ENCODE data around the gene BOLA1.
"Not testable (repeated sequence)": the region's sequence is repeated elsewhere in the genome, so short reads cannot be mapped to it uniquely, and the experiment has no call there.

Gene BOLA1

DNA sequence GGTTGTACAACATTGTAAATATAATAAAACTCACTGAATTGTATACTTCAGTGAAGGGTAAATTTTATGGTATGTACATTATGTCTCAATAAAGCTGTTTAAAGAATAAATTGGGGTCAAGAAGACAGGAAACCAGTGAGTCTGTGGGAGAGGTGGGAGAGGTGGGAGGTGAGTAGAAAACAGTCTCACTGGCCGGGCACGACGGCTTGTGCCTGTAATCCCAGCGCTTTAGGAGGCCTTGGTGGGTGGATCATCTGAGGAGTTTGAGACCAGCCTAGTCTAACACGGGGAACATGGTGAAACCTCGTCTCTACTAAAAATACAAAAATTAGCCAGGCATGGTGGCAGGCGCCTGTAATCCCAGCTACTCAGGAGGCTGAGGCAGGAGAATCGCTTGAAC is 33.1 kb downstream of the BOLA1 start:
- no peak for DNase-seq

DNA sequence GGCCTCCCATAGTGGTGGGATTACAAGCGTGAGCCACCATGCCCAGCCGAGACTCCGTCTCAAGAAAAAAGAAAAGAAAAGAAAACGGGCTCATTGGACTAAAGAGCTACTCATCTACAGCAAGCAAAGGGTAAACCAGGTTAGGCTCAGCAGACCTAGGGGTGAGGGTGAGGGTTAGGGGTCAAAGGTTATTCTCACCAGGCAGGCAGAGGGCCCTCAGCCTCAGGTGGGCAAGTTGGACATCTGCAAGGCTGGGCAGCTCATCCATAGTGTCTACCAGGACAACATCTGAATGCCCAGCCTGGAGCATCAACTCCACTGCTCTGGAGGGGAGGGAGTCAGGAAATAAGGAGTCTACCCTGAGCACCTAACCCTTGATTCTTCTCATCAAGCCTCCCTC is 33.8 kb downstream of the BOLA1 start:
- DNase-seq = no peak

DNA sequence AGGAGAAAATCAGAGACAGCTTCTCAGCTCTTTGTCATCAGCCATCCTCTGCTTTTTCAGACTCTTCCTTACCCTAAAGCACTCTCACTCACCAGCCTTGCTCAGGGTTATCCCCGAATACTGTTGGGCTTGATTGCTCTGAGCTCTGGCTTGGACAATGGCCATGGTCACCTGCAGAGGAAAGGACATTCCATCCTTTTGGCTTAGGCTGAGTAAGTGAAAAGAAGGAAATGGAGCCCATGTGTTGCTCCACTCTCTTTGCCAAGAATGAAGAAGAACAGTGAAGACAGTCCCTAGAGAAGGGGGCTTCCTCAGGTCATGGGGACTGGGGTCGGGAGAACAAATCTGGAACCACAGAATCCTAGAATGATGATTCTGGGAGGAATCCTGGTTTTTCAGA is 35.0 kb downstream of the BOLA1 start:
- no peak for DNase-seq

DNA sequence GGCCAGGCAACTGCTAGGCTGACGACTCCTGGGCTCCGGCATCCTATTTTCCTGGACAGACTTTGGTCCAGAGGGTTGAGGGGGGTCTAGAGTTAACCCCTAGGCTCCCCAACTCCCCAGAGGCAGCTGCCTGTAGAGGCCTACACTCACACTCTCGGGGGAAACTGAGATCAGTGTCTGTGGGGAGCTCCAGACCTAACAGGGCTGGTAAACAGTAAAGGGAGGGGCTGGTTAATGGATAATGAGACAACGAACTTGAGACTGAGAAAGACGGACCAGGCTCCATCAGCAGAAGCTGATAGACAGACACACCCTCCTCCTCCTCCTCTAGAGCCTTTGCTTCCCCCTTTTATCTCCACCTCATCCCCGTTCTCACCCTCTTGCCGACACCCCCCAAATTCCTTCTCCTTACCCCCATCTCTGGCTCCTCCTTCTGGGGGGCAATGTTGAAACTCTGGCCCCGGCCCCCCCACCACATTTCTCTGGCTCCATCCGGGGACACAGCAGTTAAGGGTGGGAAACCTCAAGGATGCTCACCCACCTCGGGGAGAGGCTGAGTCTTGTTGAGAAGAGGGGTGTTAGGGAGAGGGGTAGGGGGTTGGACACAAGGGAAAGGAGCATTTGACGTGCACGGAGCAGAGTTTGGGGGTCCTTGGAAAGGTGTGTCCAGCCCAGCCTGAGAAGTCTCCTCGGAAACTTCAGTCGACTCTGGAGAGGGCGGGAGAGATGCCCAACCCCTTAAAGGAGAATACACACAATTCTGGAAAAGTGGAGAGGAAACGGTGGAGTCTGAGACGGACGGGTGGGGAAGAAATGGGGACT is 37.0 kb downstream of the BOLA1 start, which contains the start of gene MTMR11:
MTMR11 (minus strand) TSS at position 710 of the 822 bp plus-strand sequence; CDS start at position 478, 232 bp downstream.
- no peak for DNase-seq

DNA sequence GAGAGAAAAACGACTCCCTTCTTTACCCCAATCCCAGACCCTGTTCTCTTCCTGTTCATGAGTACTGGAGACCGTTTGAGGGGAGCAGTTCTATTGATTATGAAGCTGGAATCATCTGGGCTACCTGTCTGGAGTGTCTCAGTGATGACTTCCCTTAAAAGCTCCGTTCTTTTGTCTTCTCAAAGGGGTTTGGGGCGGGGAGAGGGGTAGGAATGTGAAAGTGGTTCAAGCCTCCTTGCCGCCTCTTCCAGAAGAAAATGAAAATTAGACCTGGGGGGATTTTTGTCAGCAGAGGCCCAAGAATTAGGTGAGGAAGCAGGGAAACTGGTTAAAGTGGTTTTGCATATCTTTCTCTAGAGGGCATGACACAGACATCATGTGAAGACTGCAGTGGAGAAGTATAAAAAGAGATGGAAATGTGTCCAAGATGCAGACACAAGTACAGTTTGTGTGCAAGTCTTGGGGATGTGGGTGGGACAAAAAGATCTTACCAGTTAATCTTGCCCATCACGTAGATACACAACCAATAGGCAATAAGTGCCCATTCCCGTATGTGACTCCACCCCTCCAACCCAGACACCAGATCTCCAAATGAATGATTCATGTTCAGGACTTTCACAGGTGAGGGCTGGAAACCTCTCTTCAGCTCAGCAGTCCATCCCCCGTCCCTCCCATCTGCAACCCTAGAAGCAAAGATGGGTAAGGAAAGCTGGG is 37.8 kb downstream of the BOLA1 start:
- DNase-seq = peak; percentile 71

DNA sequence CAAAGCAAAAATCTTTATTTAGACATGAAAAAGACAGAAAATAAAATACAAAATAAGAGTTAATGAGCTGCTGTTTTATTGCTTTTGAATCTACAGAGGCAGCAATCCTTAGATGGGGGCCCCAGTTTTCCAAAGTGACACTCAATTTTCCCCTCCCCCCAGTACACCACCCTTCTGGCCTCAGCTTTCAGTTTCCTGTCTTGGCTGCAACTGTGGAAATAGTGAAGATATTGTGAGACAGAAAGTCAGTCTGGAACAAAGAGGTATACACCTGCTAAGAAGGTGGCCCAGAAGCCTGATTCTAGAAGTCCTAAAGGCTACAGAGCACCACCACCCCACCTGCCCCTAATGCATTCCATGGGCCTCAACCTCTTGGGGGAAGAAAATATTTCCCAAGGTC is 38.4 kb downstream of the BOLA1 start:
- peak; percentile 52 for DNase-seq

DNA sequence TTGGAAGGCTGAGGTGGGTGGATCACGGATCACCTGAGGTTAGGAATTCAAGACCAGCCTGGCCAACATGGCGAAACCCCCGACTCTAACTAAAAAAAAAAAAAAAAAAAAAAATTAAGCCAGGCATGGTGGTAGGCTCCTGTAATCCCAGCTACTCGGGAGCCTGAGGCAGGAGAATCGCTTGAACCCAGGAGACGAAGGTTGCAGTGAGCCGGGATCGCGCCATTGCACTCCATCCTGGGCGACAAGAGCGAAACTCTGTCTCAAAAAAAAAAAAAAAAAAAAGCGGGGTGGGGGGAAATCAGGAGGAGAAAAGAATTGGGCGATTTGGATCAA is 39.3 kb downstream of the BOLA1 start:
- not testable (repeated sequence) for DNase-seq

DNA sequence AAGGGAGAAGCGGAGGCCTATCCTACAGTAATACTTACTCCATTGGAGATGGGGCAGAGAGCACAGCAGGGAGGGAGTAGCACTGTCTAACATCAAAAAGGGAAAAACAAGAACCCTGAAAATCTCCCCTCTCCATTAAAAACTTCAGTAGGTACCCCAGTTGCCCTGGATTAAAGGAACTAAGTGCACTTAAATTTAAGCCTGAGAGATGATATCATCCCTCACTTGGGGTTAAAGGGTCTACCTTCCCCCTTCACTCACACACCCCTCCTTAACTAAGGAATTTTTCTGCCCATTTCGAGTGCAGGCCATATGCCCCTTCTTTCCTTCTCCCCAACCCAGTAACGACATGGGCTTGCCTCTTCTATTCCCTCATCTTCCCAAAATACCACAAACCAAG is 41.1 kb downstream of the BOLA1 start:
- no peak for DNase-seq

DNA sequence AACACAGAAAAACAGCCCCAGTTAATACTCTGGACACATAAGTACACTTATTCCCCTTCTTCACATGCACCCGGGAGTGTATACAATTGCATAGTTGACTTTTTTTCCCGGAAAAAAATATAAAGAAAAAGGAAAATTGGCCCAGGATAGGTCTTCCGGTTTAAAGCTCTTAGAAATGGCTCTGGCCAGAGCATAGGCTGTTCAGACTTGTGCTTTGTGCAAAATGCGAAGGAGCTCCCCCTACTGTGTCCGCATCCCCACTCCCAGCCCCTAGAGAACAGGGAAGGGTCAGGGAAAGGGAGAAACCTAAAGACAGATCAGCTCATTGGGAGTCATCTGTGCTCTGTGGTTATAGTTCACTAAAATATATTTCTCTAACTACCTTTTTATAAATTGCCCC is 42.8 kb downstream of the BOLA1 start:
- DNase-seq = no peak

DNA sequence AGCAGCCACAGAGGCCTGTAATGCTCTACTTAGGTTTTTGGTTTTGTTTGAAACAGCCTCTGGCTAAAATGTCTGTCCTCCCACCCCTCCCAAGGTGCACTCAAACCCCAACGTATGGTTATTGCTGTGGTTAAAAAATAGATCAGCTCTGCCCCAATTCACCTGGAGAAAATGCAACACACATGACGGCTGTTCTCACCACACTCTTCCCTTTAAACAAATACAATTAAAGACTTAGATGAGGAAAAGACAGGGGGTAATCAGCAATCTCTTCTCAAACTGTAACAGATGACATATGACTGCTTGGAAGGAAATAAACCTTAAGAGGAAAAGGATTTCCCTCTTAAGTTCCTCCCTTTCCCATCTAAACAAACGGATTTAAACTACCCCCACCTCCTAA is 43.5 kb downstream of the BOLA1 start:
- DNase-seq = no peak

DNA sequence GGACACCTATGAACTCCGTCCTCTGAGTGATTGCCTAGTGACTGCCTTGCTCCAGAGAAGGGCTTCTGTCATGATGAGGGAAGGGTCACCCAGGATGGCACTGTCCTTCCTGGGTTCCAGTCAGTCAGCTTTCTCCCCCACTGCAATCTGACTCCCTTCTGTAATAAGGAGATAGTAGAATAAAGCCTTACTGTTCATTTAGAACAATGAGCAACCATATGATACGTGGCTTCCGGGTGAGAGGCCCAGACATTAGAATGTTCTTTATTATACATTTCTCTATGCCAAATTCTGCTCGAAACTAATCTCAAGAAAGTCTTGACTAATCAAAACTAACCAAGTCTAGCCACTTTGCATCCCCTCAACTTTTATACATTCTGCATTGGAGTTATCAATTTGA is 45.8 kb downstream of the BOLA1 start:
- no peak for DNase-seq

DNA sequence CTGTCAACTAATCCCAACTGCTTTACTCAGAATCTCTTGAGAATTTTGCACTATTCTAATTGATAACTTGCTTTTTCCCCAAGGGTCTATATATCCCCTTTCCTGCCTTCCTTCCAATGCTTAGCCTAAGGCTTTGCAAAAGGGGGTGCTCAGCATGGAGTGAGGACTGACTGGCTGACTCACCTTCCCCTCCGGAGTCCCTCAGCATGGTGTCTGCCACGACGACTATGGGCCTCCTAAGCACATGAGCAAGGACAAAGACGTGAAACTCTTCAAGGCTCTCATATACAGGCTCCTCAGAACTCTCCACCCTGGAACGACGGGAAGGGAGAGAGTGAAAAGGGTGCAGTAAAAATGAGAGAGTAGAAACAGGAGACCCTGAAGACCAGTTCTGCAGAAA is 50.5 kb downstream of the BOLA1 start:
- no peak for DNase-seq

Measured in inflammatory macrophage treated with lipopolysaccharide for 4 hours (primary cell).